HepG2 (cell line): ENCODE data around the gene GAS2L2. TPM values are rescaled to one million over a fixed set of nuclear protein-coding genes. Genes with fewer than 3 reads are reported as not detected.

Experiments
- ATAC-seq: fragments of 200-7000 bp; cut with Tn5 transposase; 3 replicates; pipeline ENCODE4 v1.9.1; 2020; ENCODE audit warnings: mild to moderate bottlenecking, moderate library complexity
- BruUV-seq: library from RNA; stranded (reverse); fragments of 400-500 nt; replicated peaks from 2 replicates; lab custom pipeline; 2021; lab: Mats Ljungman, UMichigan
- CTCF ChIA-PET: fragments of 300-600 bp; formaldehyde crosslinking; extraction: SDS; loops from one replicate; lab custom pipeline; 2021; ENCODE audit warnings: low total read pairs, inconsistent platforms, low intra/inter-chr PET ratio; lab: Yijun Ruan, JAX
- POLR2A ChIA-PET: fragments of 350-600 bp; sonication (Branson Sonifier 250); formaldehyde crosslinking; loops from one replicate; lab custom pipeline; 2020; ENCODE audit warnings: antibody characterized with exemption, inconsistent platforms; lab: Yijun Ruan, JAX
- DNase-seq: peaks from one replicate; pipeline ENCODE4 v3.0.0-alpha.2; 2015; ENCODE audit warnings: low spot score
- FAIRE-seq: peaks from 3 replicates; lab custom pipeline; 2011; peaks lifted over from hg19 to GRCh38; lab: Jason Lieb, UNC
- H2AFZ ChIP-seq: one replicate; pipeline ENCODE4 v1.6.1; 2011; ENCODE audit warnings: low read length, inconsistent platforms
- H3K27ac ChIP-seq: fragments of 300-600 bp; 3 replicates; pipeline ENCODE4 v1.8.0; 2011; ENCODE audit warnings: mixed run types, mild to moderate bottlenecking, mixed read lengths, low read length, inconsistent platforms; ENCODE audit not compliant: insufficient read depth; ENCODE audit errors: extremely low read length
- H3K27me3 ChIP-seq, 2 experiments: fragments of 200-600 bp in 1 of 2; 2 replicates in 1 of 2; 3 replicates in 1 of 2; pipeline versions ENCODE4 v1.6.0 to v1.8.0; 2011; ENCODE audit warnings: low read length in 2 of 2, mild to moderate bottlenecking in 2 of 2, moderate library complexity in 2 of 2, inconsistent platforms in 1 of 2; ENCODE audit not compliant: insufficient read depth in 2 of 2, control insufficient read depth in 1 of 2
- H3K36me3 ChIP-seq, 2 experiments: fragments of 200-600 bp in 1 of 2; replicated peaks in 1 of 2; 2 replicates in 1 of 2; 3 replicates in 1 of 2; pipeline versions ENCODE4 v1.5.1 to v1.8.0; 2011; ENCODE audit warnings: low read length in 2 of 2, inconsistent platforms in 1 of 2; ENCODE audit not compliant: insufficient read depth in 2 of 2, control insufficient read depth in 1 of 2
- H3K4me1 ChIP-seq: 2 replicates; pipeline ENCODE4 v1.5.1; 2012; ENCODE audit warnings: low read length, inconsistent platforms; ENCODE audit not compliant: insufficient read depth
- H3K4me2 ChIP-seq: 2 replicates; pipeline ENCODE4 v1.6.0; 2011; ENCODE audit warnings: low read depth, low read length, inconsistent platforms
- H3K4me3 ChIP-seq, 3 experiments: fragments of 200-600 bp in 1 of 3; sonication (generic), shearing (Covaris generic) in 1 of 3; replicated peaks in 1 of 3; 2 replicates each; pipeline ENCODE4 v1.5.1; 2011 to 2016; ENCODE audit warnings: low read length in 3 of 3, inconsistent platforms in 2 of 3, low read depth in 2 of 3, mild to moderate bottlenecking in 2 of 3, control low read depth in 1 of 3, mixed read lengths in 1 of 3; ENCODE audit not compliant: insufficient read depth in 1 of 3
- H3K79me2 ChIP-seq: one replicate; pipeline ENCODE4 v1.6.1; 2011; ENCODE audit warnings: low read length, inconsistent platforms; ENCODE audit not compliant: insufficient read depth
- H3K9ac ChIP-seq: 2 replicates; pipeline ENCODE4 v1.6.0; 2011; ENCODE audit warnings: mild to moderate bottlenecking, low read depth, low read length, inconsistent platforms; ENCODE audit not compliant: insufficient read depth
- H3K9me3 ChIP-seq: 2 replicates; pipeline ENCODE4 v1.5.1; 2012; ENCODE audit warnings: mild to moderate bottlenecking, low read length
- H4K20me1 ChIP-seq: 2 replicates; pipeline ENCODE4 v1.6.0; 2011; ENCODE audit warnings: inconsistent platforms, mild to moderate bottlenecking, low read length, moderate library complexity; ENCODE audit not compliant: insufficient read depth
- AKAP8 ChIP-seq: sonication (generic); formaldehyde crosslinking; IDR thresholded peaks from 2 replicates; pipeline ENCODE4 v1.5.1; 2020; ENCODE audit warnings: mild to moderate bottlenecking, missing genetic modification reagents
- FOXJ3 ChIP-seq: sonication (generic); formaldehyde crosslinking; IDR thresholded peaks from 2 replicates; pipeline ENCODE4 v1.4.0; 2020; ENCODE audit warnings: missing genetic modification reagents, mild to moderate bottlenecking, borderline replicate concordance
- GPN1 ChIP-seq: sonication (generic); formaldehyde crosslinking; IDR thresholded peaks from 2 replicates; pipeline ENCODE4 v1.5.1; 2020; ENCODE audit warnings: missing genetic modification reagents, borderline replicate concordance
- HDAC1 ChIP-seq: sonication (generic); formaldehyde crosslinking; IDR thresholded peaks from 2 replicates; pipeline ENCODE4 v1.5.1; 2020; ENCODE audit warnings: mild to moderate bottlenecking, missing genetic modification reagents
- KLF6 ChIP-seq: IDR thresholded peaks from 2 replicates; pipeline ENCODE4 v1.8.0; 2016; ENCODE audit warnings: missing biosample characterization, missing genetic modification reagents
- SUZ12 ChIP-seq: fragments of 150-350 bp; IDR thresholded peaks from 2 replicates; pipeline ENCODE4 v1.6.1; 2014; ENCODE audit warnings: low read depth, low read length
- ZBTB26 ChIP-seq: IDR thresholded peaks from 2 replicates; pipeline ENCODE4 v1.6.1; 2016; ENCODE audit warnings: missing compliant biosample characterization, missing genetic modification reagents, borderline replicate concordance
- ZFP36L1 ChIP-seq: sonication (generic); formaldehyde crosslinking; IDR thresholded peaks from 2 replicates; pipeline ENCODE4 v1.8.0; 2022; ENCODE audit warnings: mild to moderate bottlenecking, missing genetic modification reagents, moderate library complexity
- ZFP82 ChIP-seq: sonication (generic); formaldehyde crosslinking; IDR thresholded peaks from 2 replicates; pipeline ENCODE4 v1.5.1; 2020; ENCODE audit warnings: mild to moderate bottlenecking, missing genetic modification reagents, borderline replicate concordance
- ZFP91 ChIP-seq: sonication (generic); formaldehyde crosslinking; IDR thresholded peaks from 2 replicates; pipeline ENCODE4 v1.9.0; 2022; ENCODE audit warnings: missing genetic modification reagents, mild to moderate bottlenecking, borderline replicate concordance
- ZNF143 ChIP-seq: sonication (generic); formaldehyde crosslinking; IDR thresholded peaks from 2 replicates; pipeline ENCODE4 v1.4.0; 2020; ENCODE audit warnings: missing genetic modification reagents
- ZNF276 ChIP-seq: sonication (generic); formaldehyde crosslinking; IDR thresholded peaks from 2 replicates; pipeline ENCODE4 v1.4.0; 2020; ENCODE audit warnings: mild to moderate bottlenecking, low read depth, missing genetic modification reagents
- ZNF598 ChIP-seq: sonication (generic); formaldehyde crosslinking; IDR thresholded peaks from 2 replicates; pipeline ENCODE4 v1.5.1; 2020; ENCODE audit warnings: mild to moderate bottlenecking, missing genetic modification reagents, borderline replicate concordance
- WGBS: methylation state at CpG from one replicate; pipeline ENCODE4 v1.1.6; 2017; ENCODE audit warnings: low lambda C conversion rate; 5-methylcytosine and 5-hydroxymethylcytosine counted together
- in situ Hi-C: cut with HindIII; loops from 2 replicates; pipeline ENCODE4 v1.10.0; 2017; ENCODE audit warnings: low pct_unique_long_range_greater_than_20kb; ENCODE audit not compliant: extremely low pct_ligation_motif_present
- intact Hi-C: fragments of 100-400 bp; cut with micrococcal nuclease; formaldehyde crosslinking; loops from one replicate; pipeline ENCODE4 v1.10.0; 2022; ENCODE audit not compliant: unreplicated experiment
- polyA plus RNA-seq, 8 experiments: library from polyadenylated mRNA; depleted of rRNA in 3 of 8; stranded (reverse) in 7 of 8; unstranded in 1 of 8; fragments of >200 nt; fragmentation: Illumina TruSeq in 4 of 8; extraction: Trizol in 4 of 8; gene quantifications; 2 replicates each; pipeline versions ENCODE4 v1.2.1 to v1.2.3, GENCODE V29; 2011 to 2016; ENCODE audit warnings: low read depth in 4 of 8, missing spikeins in 1 of 8, mixed read lengths in 1 of 8; ENCODE audit not compliant: insufficient read depth in 1 of 8
- total RNA-seq, 5 experiments: library from RNA; depleted of rRNA; stranded (reverse); fragments of >200 nt; fragmentation: Illumina TruSeq; extraction: Trizol; gene quantifications; 2 replicates each; pipeline ENCODE4 v1.2.3, GENCODE V29; 2016; ENCODE audit warnings: low read depth in 1 of 5

The GAS2L2 gene
- total and polyA plus RNA-seq, 2 of the 13 experiments (the other 11 are each of a cell fraction or from before 2014, with no cell fraction given): not detected

GRCh38 chr17:35745246-35745645, 7.8 kb downstream of the GAS2L2 start:
- no peak overlapping the region for H3K27ac ChIP-seq
- ATAC-seq (no peak), FAIRE-seq (no peak), DNase-seq (no peak)
- no peaks in the 10 kb centered on the region for H3K9me3 ChIP-seq
- no peak overlapping the region for H3K4me3 ChIP-seq
- H3K4me2 ChIP-seq: no peak overlapping the region
- in situ Hi-C loops (loop anchor here (5.0 to 25.0 kb wide), 3 partner anchors 133 to 433 kb away; no protein-coding TSS in a partner anchor), intact Hi-C loops (loop anchor here (5.0 kb wide), 1 partner anchor 188 kb away; no protein-coding TSS in a partner anchor)
- POLR2A ChIA-PET: no interaction called here
- WGBS: no CpG with 5 or more reads among the region's 7 CpGs
- peaks cover 3 to 47% of the 10 kb centered on the region in 2 experiments; a peak in 4 of 5 replicates for H3K27me3 ChIP-seq
- no peaks in the 10 kb centered on the region for H4K20me1 ChIP-seq
- peaks cover 14% of the 10 kb centered on the region for H3K4me1 ChIP-seq
- H3K79me2 ChIP-seq: no peaks in the 10 kb centered on the region
- no peak overlapping the region for H3K9ac ChIP-seq
- CTCF ChIA-PET: no interaction called here
- no peak overlapping the region for H2AFZ ChIP-seq
- TF ChIP-seq ZFP91 (CRISPR knock-in tag) (no peak), AKAP8 (CRISPR knock-in tag) (no peak), ZFP36L1 (no peak), ZNF143 (CRISPR knock-in tag) (no peak), ZNF276 (CRISPR knock-in tag) (no peak), ZNF598 (CRISPR knock-in tag) (no peak), SUZ12 (no peak), ZBTB26 (no peak), HDAC1 (CRISPR knock-in tag) (no peak), FOXJ3 (no peak), ZFP82 (CRISPR knock-in tag) (no peak), KLF6 (CRISPR knock-in tag) (no peak), GPN1 (CRISPR knock-in tag) (no peak)
- BruUV-seq: no TSS peak
- H3K36me3 ChIP-seq: no peaks in the 10 kb centered on the region
